MM.1S (cell line): ENCODE measurements around the gene PLXND1.

Experiments used
- EZH2 ChIP-seq: fragments of 300-600 bp; sonication (generic); optimal IDR thresholded peaks from 2 replicates; pipeline ENCODE3; 2017; ENCODE audit warnings: low read depth, mild to moderate bottlenecking, antibody characterized with exemption, low read length, mixed read lengths
- TF ChIP-seq, protein P1 (sequence below): fragments of 300-600 bp; sonication (generic); IDR thresholded peaks from 2 replicates; pipeline ENCODE4 v1.5.1; 2016; ENCODE audit warnings: antibody characterized with exemption, low read length, mixed read lengths

DNA sequence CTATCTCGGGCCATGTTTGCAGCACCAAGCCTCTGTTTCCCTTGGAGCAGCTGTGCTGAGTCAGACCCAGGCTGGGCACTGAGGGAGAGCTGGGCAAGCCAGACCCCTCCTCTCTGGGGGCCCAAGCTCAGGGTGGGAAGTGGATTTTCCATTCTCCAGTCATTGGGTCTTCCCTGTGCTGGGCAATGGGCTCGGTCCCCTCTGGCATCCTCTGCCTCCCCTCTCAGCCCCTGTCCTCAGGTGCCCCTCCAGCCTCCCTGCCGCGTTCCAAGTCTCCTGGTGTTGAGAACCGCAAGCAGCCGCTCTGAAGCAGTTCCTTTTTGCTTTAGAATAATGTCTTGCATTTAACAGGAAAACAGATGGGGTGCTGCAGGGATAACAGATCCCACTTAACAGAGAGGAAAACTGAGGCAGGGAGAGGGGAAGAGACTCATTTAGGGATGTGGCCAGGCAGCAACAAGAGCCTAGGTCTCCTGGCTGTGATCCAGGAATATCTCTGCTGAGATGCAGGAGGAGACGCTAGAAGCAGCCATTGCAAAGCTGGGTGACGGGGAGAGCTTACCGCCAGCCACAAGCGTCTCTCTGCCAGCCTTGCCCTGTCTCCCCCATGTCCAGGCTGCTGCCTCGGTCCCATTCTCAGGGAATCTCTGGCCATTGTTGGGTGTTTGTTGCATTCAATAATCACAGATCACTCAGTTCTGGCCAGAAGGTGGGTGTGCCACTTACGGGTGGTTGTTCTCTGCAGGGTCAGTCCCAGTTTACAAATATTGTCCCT is 76.9 kb downstream of the PLXND1 start:
- TF ChIP-seq, protein P1, sequence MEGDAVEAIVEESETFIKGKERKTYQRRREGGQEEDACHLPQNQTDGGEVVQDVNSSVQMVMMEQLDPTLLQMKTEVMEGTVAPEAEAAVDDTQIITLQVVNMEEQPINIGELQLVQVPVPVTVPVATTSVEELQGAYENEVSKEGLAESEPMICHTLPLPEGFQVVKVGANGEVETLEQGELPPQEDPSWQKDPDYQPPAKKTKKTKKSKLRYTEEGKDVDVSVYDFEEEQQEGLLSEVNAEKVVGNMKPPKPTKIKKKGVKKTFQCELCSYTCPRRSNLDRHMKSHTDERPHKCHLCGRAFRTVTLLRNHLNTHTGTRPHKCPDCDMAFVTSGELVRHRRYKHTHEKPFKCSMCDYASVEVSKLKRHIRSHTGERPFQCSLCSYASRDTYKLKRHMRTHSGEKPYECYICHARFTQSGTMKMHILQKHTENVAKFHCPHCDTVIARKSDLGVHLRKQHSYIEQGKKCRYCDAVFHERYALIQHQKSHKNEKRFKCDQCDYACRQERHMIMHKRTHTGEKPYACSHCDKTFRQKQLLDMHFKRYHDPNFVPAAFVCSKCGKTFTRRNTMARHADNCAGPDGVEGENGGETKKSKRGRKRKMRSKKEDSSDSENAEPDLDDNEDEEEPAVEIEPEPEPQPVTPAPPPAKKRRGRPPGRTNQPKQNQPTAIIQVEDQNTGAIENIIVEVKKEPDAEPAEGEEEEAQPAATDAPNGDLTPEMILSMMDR: no peak
- TF ChIP-seq EZH2: no peak
